Stimulated activated memory B cell treated with anti-CD40 and anti-IgM and Interleukin-4, amounts not matched to agents 10 μg/mL and 1 μg/mL and 100 μg/mL, for 72 hours (primary cell): ENCODE results near the gene DAPL1.

Experiments
- ATAC-seq: fragments of 150-1000 bp; cut with Tn5 transposase; 2 replicates; pipeline ENCODE4 v1.10.0; 2021
- H3K27ac Mint-ChIP-seq: one replicate; pipeline ENCODE4 v1.8.0; 2022; ENCODE audit warnings: mild to moderate bottlenecking, mixed read lengths
- H3K27me3 Mint-ChIP-seq: one replicate; pipeline ENCODE4 v1.8.0; 2022; ENCODE audit warnings: mixed read lengths
- H3K36me3 Mint-ChIP-seq: one replicate; pipeline ENCODE4 v1.8.0; 2022; ENCODE audit warnings: mixed read lengths
- H3K4me1 Mint-ChIP-seq: one replicate; pipeline ENCODE4 v1.8.0; 2022; ENCODE audit warnings: mixed read lengths
- H3K4me3 Mint-ChIP-seq: one replicate; pipeline ENCODE4 v1.8.0; 2022; ENCODE audit warnings: mild to moderate bottlenecking, moderate library complexity, mixed read lengths
- H3K9me3 Mint-ChIP-seq: one replicate; pipeline ENCODE4 v1.8.0; 2022; ENCODE audit warnings: mixed read lengths

DAPL1 gene, protein sequence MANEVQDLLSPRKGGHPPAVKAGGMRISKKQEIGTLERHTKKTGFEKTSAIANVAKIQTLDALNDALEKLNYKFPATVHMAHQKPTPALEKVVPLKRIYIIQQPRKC

DNA sequence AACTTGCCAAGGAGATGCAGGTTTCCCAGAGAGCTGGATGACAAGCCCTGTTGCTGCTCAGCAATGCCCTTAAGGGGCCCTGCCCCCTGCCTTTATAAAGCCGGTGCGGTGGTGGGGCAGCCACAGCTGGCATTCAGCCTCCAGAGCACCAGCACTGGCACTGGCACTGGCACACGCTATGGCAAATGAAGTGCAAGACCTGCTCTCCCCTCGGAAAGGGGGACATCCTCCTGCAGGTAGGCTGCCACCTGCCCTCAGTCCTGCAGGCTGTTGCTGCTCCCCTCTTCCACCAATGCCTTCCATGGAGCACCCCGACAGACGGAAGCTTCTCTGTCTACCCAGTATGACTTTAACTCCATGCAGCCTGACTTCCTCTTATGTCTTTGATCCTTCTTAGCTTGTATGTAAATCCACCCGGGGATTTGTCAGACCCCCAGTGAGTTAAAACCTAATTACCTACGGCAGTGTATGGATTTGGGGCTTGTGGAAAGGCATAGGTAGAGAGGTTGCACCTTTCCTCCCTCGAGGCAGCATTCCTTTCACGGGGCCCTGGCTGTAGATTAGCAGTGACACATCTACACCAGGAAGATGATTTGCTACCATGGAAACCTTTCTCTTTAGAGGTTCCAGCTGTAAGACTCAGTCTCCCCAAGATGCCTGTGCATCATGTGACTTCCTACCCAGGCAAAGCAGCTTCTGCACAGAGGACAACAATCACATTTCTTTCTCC, at the start of gene DAPL1:
TSS of gene DAPL1 (plus strand) at position 123 of the 730 bp plus-strand sequence. CDS start at position 179, 56 bp downstream.
- peak; percentile 43 for ATAC-seq
- no peak within 1 kb of the TSS for H3K27ac Mint-ChIP-seq
- H3K9me3 Mint-ChIP-seq: no peaks in the 10 kb centered on the region

DNA sequence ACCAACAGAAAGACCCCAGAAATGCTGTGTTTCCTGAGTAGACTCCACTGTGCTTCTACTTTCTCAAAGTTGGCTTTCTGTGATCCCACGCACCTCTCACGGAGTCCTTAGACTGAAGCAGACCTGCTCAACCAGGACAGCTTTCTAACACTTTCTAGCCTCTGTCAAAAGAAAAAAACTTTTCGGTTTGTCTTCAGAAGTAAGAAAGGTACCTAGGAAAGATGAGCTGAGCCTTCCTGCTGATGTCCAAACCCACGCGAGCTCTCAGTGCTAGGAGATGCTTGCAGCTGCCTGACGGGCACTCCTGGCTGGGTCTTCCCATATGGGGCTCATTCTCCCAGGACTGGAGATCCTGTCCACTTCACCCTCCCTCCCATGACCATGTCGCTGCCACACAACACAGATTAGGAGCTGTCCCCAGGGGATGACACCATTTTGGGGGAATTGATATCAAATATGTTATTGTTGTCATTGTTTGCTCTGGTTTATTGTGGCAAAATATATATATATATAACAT, 49.2 kb upstream of the DAPL1 start:
- no peaks in the 10 kb centered on the region for H3K9me3 Mint-ChIP-seq
- no peak for ATAC-seq

More for the DNA sequence above, at the start of gene DAPL1:
- Mint-ChIP-seq H3K36me3 (no peaks in the 10 kb centered on the region), H3K4me1 (no peaks in the 10 kb centered on the region), H3K27me3 (peaks cover 9% of the 10 kb centered on the region), H3K4me3 (no peak within 1 kb of the TSS)

DNA sequence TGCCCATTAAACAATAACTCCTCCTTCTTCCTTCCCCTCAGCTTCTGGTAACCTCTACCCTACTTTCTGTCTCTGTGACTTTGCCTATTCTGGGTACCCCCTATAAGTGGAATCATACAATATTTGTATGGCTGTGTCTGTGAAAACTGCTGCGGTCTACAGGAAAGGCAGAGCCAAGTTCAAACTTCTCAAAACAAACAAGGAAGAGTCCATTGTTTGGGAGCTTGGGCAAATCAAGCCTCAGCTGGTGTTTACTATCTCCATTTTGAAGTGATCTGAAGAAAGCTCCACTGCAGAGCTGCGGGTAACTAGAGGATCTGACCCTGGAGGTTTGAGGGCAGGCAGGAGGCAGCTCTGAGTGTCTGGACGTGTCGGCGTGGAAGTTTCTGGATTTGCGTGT, 48.6 kb upstream of the DAPL1 start:
- Mint-ChIP-seq H3K27me3 (peaks cover 25% of the 10 kb centered on the region), H3K36me3 (no peaks in the 10 kb centered on the region), H3K9me3 (no peaks in the 10 kb centered on the region), H3K4me3 (no peak overlapping the region), H3K27ac (no peak overlapping the region), H3K4me1 (no peaks in the 10 kb centered on the region)
- no peak for ATAC-seq

More for the DNA sequence above, 49.2 kb upstream of the DAPL1 start:
- Mint-ChIP-seq H3K4me3 (no peak overlapping the region), H3K27me3 (peaks cover 25% of the 10 kb centered on the region), H3K4me1 (no peaks in the 10 kb centered on the region), H3K27ac (no peak overlapping the region), H3K36me3 (no peaks in the 10 kb centered on the region)

DNA sequence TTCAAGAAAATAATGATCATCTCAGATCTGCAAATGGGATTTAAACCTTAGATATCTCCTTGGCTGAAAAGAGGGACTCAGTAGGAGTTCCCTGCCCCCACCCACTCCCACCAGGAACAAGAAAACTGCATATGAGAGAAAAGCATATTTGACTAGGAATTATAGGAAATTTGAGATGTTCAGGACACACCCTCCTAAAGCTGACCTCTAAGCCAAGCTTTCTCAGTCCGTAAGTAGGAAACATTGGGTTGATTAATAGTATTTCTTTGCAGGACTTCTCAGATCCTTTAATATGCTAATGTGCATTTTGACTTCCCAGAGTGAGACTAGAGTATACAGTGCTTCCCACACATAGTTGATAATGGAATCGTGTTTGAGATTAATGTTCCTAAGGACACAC, 47.8 kb upstream of the DAPL1 start:
- Mint-ChIP-seq H3K27ac (no peak overlapping the region), H3K4me3 (no peak overlapping the region), H3K4me1 (no peaks in the 10 kb centered on the region), H3K27me3 (peaks cover 25% of the 10 kb centered on the region), H3K9me3 (no peaks in the 10 kb centered on the region), H3K36me3 (no peaks in the 10 kb centered on the region)
- no peak for ATAC-seq

DNA sequence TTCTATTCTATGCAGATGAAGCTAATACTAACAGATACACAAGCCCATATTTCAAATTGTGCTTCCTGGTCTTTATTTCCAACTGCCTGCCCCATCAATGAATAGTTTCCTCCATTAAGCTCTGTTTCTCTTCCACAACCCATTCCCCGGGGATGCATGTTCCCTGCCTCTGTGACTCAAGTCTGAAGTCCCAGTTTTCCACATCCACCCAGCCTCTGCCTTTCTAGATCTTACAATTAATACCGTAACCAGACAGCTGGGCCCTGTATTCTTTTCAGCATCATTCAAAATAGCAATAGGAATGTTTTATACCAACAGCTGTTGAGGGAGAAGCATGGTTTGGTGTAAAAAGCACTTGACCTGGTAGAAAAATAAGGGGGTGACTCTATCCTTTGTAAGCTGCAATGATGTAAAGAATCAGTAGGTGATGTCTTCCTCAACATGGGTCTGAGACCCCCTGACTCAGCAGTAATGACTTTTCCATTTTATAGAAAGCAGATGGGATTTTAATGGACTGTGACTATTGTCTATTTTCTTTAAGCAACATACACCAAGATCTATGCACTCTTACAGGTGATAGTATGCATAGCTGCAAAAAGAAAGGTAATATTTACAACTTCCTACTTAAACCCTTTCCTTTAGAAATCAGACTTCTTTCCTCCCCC, 46.1 kb upstream of the DAPL1 start:
- Mint-ChIP-seq H3K27me3 (peaks cover 33% of the 10 kb centered on the region), H3K4me3 (no peak overlapping the region), H3K36me3 (no peaks in the 10 kb centered on the region), H3K9me3 (no peaks in the 10 kb centered on the region), H3K27ac (no peak overlapping the region), H3K4me1 (no peaks in the 10 kb centered on the region)
- no peak for ATAC-seq

DNA sequence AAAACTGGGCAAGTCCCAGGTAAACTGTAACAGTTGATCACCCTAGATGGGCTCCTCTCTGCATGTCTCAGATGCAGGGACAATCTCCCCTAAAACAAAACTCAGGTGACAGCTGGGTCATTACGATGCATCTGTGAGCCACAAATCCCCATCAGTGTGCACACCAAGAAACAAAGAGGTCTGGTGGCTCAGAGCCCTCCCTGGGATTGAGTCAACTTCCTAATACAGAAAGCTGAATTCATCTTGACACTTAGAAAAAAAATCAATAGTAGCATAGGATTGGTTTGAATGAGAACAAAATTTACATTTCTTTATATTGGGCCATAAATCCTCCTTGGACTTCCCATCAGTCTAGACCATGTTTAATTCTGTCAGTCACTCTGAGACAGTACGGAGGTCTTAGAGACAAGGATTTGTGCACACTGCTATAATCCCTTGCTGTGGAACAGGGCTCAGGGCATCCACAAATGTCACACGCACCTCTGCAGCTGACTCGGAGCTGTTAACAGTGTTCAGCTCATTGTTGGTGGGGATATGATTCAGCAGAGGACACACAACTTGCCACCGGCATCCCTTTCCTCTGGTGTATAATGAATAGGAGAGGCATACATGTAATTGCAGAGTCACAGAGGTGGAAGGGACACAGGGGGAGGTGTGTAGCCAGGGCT, 44.5 kb upstream of the DAPL1 start:
- H3K36me3 Mint-ChIP-seq: no peaks in the 10 kb centered on the region

DNA sequence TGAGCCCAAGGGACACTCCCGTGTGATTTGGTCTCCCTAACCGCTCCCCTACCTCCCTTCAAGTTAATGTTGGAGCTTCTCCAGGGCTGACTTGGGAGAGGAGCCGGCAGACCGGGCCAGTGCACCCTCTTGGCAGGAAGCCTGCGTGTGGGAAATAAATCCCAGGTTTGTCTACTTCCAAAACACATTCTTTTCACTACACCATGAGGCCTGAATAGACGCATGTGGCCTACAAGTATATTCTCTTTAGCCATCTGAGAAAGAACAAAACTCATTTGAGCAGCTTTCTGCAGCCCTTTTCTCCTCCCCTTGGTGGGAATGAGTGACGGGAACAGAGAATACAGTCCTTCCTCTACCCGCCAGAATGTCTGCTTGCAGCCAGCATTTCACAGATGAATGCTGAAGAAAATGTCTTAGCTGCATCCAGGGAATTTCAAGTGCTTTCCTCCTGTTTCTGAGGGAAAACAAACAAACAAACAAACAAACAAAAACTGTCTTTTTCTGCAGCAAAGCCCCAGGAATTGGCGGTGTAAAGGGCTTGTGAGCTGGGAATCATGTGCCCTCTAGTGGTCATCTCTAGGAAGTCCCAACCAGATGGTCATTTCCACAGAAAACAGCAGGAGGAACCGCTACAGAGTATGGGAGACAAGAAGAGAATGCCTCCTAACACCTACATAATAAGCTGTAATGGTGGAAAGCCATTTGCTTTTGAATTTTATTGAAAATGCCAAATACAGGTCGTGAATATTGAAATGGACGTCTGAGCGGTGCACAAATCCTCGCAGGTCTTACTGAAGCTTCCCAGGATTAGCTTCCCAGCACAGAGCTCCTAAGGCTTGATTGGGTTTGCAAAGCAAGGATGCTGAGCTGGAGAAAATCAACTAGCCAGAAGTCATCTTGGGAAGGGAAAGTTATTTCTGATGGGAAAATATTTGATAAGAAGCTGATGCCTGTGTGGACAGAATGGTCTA, 41.2 kb upstream of the DAPL1 start:
- Mint-ChIP-seq H3K4me3 (no peak overlapping the region), H3K27me3 (peaks cover 8% of the 10 kb centered on the region), H3K9me3 (no peaks in the 10 kb centered on the region), H3K36me3 (no peaks in the 10 kb centered on the region), H3K4me1 (no peaks in the 10 kb centered on the region), H3K27ac (no peak overlapping the region)
- ATAC-seq: no peak

More for the DNA sequence above, 44.5 kb upstream of the DAPL1 start:
- Mint-ChIP-seq H3K4me1 (no peaks in the 10 kb centered on the region), H3K27me3 (peaks cover 28% of the 10 kb centered on the region), H3K4me3 (no peak overlapping the region), H3K9me3 (no peaks in the 10 kb centered on the region), H3K27ac (no peak overlapping the region)
- ATAC-seq: no peak

DNA sequence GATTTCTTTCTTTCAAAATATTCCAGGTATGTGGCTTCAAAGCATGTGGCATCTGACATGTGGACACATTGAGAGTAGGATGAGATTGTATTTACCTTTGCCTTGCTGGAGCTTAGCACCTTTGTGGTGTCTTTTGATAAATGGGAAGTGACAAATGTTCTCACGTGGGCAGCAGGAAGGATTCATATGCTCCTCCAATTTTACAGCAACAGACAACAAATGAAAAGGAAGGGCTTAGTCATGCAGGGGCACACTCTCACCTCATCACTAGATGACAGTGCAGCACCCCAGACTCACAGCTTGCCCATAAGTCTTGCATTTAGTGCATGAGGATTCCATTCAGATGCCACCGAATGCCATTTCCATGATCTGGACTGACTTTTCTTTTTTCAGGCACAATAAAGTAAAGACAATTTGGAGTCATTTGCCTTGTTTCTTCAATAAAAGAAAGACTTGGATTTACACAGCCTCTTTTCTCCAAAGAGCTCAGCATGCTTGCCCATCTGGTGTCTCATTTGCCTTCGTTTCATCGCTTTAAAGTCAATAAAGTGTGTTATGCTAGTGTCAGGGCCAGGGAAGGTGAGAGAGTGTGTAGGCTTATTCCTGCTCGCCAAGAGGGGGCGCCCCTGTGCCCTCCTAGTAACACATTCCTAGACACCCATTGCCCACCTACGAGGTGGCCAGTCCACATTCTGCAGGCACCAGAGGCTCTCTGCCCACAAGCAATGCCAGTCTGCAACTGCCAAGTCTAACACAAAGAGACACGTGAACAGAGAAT, 39.6 kb upstream of the DAPL1 start:
- Mint-ChIP-seq H3K27ac (no peak overlapping the region), H3K27me3 (peaks cover 18% of the 10 kb centered on the region), H3K4me1 (no peaks in the 10 kb centered on the region), H3K9me3 (no peaks in the 10 kb centered on the region), H3K4me3 (no peak overlapping the region), H3K36me3 (no peaks in the 10 kb centered on the region)
- no peak for ATAC-seq

DNA sequence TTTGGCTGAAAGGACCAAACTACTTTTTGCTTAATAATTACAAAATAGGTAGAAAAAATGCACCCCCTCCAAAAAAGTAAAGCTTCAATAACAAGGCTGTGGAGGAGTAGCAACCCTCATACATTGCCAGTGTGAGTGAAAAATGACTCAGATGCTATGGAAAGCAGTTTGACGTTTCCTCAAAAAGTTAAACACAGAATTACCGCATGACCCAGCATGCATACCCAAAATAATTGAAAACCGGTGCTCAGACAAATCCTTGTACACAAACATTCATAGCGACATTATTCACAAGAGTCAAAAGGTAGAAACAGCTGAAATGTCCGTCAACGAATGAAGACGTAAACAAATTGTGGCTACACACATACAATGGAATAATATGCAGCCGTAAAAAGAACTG, 38.8 kb upstream of the DAPL1 start:
- Mint-ChIP-seq H3K4me1 (no peaks in the 10 kb centered on the region), H3K27me3 (peaks cover 18% of the 10 kb centered on the region), H3K27ac (no peak overlapping the region), H3K36me3 (no peaks in the 10 kb centered on the region), H3K4me3 (no peak overlapping the region), H3K9me3 (no peaks in the 10 kb centered on the region)
- no peak for ATAC-seq

DNA sequence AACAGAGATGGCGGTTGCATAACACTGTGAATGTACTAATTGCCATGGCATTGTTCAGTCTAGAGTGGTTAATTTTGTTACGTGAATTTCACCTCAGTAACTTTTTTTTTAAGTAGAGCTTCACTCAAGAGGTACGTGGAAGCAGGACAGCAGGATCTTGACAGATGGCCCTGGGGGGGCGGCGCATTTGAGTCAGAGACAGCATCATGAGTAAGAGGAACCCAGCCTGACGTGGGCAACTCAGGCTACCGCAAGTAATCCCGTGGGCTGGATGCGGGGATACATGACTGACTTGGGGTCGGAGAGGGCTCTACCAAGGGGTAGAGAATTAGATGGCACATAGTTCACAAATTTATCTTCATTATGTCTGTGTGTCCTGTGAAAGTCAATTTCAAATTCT, 38.1 kb upstream of the DAPL1 start:
- Mint-ChIP-seq H3K4me1 (no peaks in the 10 kb centered on the region), H3K9me3 (no peaks in the 10 kb centered on the region), H3K27ac (no peak overlapping the region), H3K27me3 (peaks cover 18% of the 10 kb centered on the region), H3K36me3 (no peaks in the 10 kb centered on the region), H3K4me3 (no peak overlapping the region)
- no peak for ATAC-seq

DNA sequence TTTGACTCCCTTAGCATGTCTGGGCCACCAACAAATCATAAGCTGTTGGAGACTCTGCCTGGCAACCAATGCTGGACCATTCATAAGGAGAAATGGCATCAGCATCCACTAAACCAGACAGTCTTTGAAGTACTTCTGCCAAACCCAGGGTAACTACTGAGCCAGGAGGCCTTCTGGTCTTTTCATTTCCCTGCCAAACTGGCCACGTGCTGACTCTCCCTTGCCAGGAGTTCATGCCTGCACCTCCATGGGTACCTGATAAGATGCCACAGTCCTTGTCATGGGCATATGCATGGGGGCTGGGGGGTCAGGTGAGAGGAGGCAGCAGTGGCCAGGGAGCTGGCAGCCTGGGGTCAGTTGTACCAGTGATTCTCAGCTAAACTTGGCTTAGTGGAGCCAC, 34.2 kb upstream of the DAPL1 start:
- Mint-ChIP-seq H3K27ac (no peak overlapping the region), H3K4me1 (no peaks in the 10 kb centered on the region), H3K9me3 (no peaks in the 10 kb centered on the region), H3K27me3 (peaks cover 10% of the 10 kb centered on the region), H3K4me3 (no peak overlapping the region), H3K36me3 (no peaks in the 10 kb centered on the region)
- no peak for ATAC-seq

DNA sequence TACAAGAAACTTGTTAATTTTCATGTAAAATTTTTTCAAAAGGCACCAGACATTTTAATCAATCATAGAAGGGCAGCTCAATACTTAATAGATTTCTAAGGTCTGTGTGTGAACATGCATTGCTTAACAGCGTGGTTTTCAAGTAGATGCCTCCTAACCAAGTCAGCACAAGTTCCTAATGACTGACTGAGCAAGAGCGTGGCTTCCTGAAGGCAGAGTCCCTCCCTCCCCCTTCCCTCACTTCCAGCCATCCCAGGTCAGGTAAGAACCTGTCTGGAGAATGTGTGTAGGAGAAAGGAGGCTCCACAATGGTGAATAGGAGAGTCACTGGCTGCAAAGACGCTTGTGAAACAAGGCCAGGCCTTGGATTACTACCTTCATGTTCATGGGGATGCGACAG, 33.5 kb upstream of the DAPL1 start:
- ATAC-seq: no peak
- H3K9me3 Mint-ChIP-seq: no peaks in the 10 kb centered on the region
- H3K4me3 Mint-ChIP-seq: no peak overlapping the region
- peaks cover 10% of the 10 kb centered on the region for H3K27me3 Mint-ChIP-seq
- no peak overlapping the region for H3K27ac Mint-ChIP-seq
- H3K4me1 Mint-ChIP-seq: no peaks in the 10 kb centered on the region
- H3K36me3 Mint-ChIP-seq: no peaks in the 10 kb centered on the region

DNA sequence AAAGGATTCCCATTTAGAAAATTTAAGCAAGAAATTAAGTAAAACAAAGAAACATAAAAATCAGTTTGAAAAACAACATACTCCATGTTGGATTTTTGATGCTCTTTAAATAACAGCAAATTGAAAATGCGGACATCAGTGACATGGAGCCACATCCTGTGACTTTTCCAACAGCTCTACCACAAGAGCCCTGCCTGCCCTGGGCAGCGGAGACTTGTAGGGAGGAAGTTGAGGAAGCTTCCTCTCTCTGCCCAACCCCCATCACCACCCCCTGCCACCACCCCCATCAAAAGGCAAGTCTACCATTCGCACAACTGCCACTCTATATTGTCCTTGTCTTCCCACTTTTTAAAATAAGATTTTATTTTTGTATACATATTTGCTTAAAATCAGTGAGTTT, 32.8 kb upstream of the DAPL1 start:
- H3K27ac Mint-ChIP-seq: no peak overlapping the region
- peaks cover under 1% of the 10 kb centered on the region for H3K9me3 Mint-ChIP-seq
- no peaks in the 10 kb centered on the region for H3K36me3 Mint-ChIP-seq
- no peak for ATAC-seq
- H3K4me3 Mint-ChIP-seq: no peak overlapping the region
- peaks cover 10% of the 10 kb centered on the region for H3K27me3 Mint-ChIP-seq
- no peaks in the 10 kb centered on the region for H3K4me1 Mint-ChIP-seq

DNA sequence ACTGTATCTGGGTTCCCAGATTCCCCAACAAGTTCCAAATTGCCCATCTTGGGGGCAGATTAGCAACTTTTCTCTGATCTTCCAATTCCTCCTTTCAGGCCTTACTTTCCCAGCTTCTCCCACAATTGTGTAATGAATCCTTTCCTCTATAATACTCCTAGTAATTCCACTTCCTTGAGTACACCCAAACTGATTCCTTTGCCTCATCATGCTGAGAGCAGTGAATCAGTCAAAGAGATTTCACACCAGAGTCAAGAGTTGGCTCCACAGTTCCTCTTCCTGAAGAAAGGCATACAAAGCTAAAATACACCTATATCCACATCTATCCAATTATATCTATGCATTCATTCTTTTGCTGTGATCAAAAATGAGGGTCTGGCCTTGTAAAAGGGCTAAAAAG, 28.6 kb upstream of the DAPL1 start:
- Mint-ChIP-seq H3K4me1 (no peaks in the 10 kb centered on the region), H3K27me3 (no peaks in the 10 kb centered on the region), H3K27ac (no peak overlapping the region), H3K36me3 (no peaks in the 10 kb centered on the region), H3K4me3 (no peak overlapping the region), H3K9me3 (peaks cover 3% of the 10 kb centered on the region)
- ATAC-seq: no peak
